Type B pancreatic cell (in vitro differentiated cells): ENCODE measurements around the gene MRPL2. TPM values are rescaled to one million over a fixed set of nuclear protein-coding genes. Genes with fewer than 3 reads are reported as not detected.

Experiments used
- DNase-seq: peaks from one replicate; pipeline ENCODE4 v3.0.0; 2021; ENCODE audit warnings: mixed read lengths; ENCODE audit not compliant: unreplicated experiment; ENCODE audit errors: extremely low spot score
- H3K27ac Mint-ChIP-seq: 2 replicates; pipeline ENCODE4 v1.8.0; 2021; ENCODE audit warnings: mild to moderate bottlenecking, mixed read lengths
- H3K27me3 Mint-ChIP-seq: 2 replicates; pipeline ENCODE4 v1.8.0; 2021; ENCODE audit warnings: mixed read lengths
- H3K36me3 Mint-ChIP-seq: 2 replicates; pipeline ENCODE4 v1.8.0; 2021; ENCODE audit warnings: mixed read lengths
- H3K4me1 Mint-ChIP-seq: one replicate; pipeline ENCODE4 v1.8.0; 2021; ENCODE audit warnings: mixed read lengths; ENCODE audit not compliant: unreplicated experiment
- H3K4me3 Mint-ChIP-seq: 2 replicates; pipeline ENCODE4 v1.8.0; 2021; ENCODE audit warnings: mild to moderate bottlenecking, mixed read lengths
- H3K9me3 Mint-ChIP-seq: 2 replicates; pipeline ENCODE4 v1.8.0; 2021; ENCODE audit warnings: mixed read lengths
- total RNA-seq: library from RNA; stranded (reverse); gene quantifications from 2 replicates; pipeline ENCODE4 v1.2.1, GENCODE V29; 2021; ENCODE audit warnings: low replicate concordance
- TF ChIP-seq, protein P1 (sequence below): fragments of 200-600 bp; sonication (generic); conservative IDR thresholded peaks from 2 replicates; pipeline ENCODE4 v1.5.0; 2021; ENCODE audit warnings: antibody characterized with exemption, mild to moderate bottlenecking

MRPL2 gene
- total RNA-seq, 1 donor from 2014 or later = 58.6 TPM

GRCh38 chr6:43078691-43079090, 19.5 kb upstream of the MRPL2 start:
- DNase-seq = no peak
- Mint-ChIP-seq H3K4me1 (peaks cover 23% of the 10 kb centered on the region), H3K36me3 (peaks cover 13% of the 10 kb centered on the region), H3K4me3 (peak overlapping the region; percentile 90), H3K27ac (no peak overlapping the region), H3K27me3 (no peaks in the 10 kb centered on the region), H3K9me3 (no peaks in the 10 kb centered on the region)
- TF ChIP-seq, protein P1, sequence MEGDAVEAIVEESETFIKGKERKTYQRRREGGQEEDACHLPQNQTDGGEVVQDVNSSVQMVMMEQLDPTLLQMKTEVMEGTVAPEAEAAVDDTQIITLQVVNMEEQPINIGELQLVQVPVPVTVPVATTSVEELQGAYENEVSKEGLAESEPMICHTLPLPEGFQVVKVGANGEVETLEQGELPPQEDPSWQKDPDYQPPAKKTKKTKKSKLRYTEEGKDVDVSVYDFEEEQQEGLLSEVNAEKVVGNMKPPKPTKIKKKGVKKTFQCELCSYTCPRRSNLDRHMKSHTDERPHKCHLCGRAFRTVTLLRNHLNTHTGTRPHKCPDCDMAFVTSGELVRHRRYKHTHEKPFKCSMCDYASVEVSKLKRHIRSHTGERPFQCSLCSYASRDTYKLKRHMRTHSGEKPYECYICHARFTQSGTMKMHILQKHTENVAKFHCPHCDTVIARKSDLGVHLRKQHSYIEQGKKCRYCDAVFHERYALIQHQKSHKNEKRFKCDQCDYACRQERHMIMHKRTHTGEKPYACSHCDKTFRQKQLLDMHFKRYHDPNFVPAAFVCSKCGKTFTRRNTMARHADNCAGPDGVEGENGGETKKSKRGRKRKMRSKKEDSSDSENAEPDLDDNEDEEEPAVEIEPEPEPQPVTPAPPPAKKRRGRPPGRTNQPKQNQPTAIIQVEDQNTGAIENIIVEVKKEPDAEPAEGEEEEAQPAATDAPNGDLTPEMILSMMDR = no peak

GRCh38 chr6:43077981-43078511, 18.8 kb upstream of the MRPL2 start:
- TF ChIP-seq, protein P1 = no peak
- Mint-ChIP-seq H3K36me3 (peaks cover 13% of the 10 kb centered on the region), H3K4me1 (peaks cover 17% of the 10 kb centered on the region), H3K4me3 (peak overlapping the region; percentile 90), H3K27me3 (no peaks in the 10 kb centered on the region), H3K9me3 (no peaks in the 10 kb centered on the region), H3K27ac (peak overlapping the region; percentile 33)
- DNase-seq = no peak

GRCh38 chr6:43077333-43077809, 18.1 kb upstream of the MRPL2 start:
- DNase-seq = no peak
- Mint-ChIP-seq H3K27ac (peak overlapping the region; percentile 58), H3K9me3 (no peaks in the 10 kb centered on the region), H3K27me3 (no peaks in the 10 kb centered on the region), H3K4me3 (peak overlapping the region; percentile 90), H3K4me1 (peaks cover 15% of the 10 kb centered on the region), H3K36me3 (peaks cover 17% of the 10 kb centered on the region)
- TF ChIP-seq, protein P1 = no peak

GRCh38 chr6:43076464-43077332, 17.5 kb upstream of the MRPL2 start:
- DNase-seq = no peak
- no peaks in the 10 kb centered on the region for H3K27me3 Mint-ChIP-seq
- peak overlapping the region; percentile 90 for H3K4me3 Mint-ChIP-seq
- H3K4me1 Mint-ChIP-seq = peaks cover 15% of the 10 kb centered on the region
- no peaks in the 10 kb centered on the region for H3K9me3 Mint-ChIP-seq
- peak overlapping the region; percentile 58 for H3K27ac Mint-ChIP-seq
- TF ChIP-seq, protein P1 = no peak
- H3K36me3 Mint-ChIP-seq = peaks cover 18% of the 10 kb centered on the region

DNA sequence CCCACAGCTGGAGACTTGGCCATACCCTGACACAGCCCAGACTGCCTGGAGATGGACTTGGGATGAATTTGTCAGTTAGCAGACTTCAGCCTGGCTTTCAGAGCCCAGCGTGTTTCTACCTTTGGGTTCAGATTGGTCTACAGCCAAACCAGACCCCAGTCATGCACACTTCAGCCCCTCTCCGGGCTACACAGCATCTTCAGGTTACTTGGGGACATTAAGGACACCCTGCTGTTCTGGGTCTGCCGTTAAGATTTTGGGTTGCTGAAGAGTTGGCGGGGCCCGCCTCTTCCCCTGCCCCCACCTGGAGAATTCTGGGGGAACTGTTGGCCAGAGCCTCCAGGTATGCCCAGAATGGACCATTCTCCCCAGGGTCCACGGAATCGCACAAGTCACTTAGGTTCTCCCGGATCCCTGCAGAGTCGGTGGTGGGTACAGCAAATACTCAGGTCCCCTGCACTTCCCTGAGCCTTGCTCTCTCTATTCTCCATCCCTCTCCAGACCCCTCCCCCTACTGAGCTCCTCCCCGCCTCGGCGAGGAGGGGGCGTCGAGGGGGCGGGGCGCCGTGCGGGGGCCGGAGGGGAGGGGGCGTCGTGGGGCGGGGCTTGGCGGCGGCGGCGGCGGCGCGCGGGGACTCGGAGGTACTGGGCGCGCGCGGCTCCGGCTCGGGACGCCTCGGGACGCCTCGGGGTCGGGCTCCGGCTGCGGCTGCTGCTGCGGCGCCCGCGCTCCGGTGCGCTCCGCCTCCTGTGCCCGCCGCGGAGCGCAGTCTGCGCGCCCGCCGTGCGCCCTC, 16.6 kb upstream of the MRPL2 start, which contains the start of gene PTK7:
PTK7 (plus strand) TSS at position 645 of the 794 bp plus-strand sequence. CDS start 175 bp downstream, outside the sequence.
- peaks cover 15% of the 10 kb centered on the region for H3K4me1 Mint-ChIP-seq
- H3K4me3 Mint-ChIP-seq = peak within 1 kb of the TSS; percentile 90
- H3K36me3 Mint-ChIP-seq = peaks cover 15% of the 10 kb centered on the region
- no peaks in the 10 kb centered on the region for H3K9me3 Mint-ChIP-seq
- H3K27ac Mint-ChIP-seq = peak within 1 kb of the TSS; percentile 61
- DNase-seq = peak; percentile 89
- TF ChIP-seq, protein P1 = no peak
- no peaks in the 10 kb centered on the region for H3K27me3 Mint-ChIP-seq
